Common myeloid progenitor, CD34-positive (primary cell): ENCODE results near the gene TTF2.

ENCODE experiments used
- CTCF ChIA-PET: fragments of 350-600 bp; sonication (Branson Sonifier 250); formaldehyde crosslinking; loops from one replicate; lab custom pipeline; 2021; ENCODE audit warnings: antibody characterized with exemption; lab: Charles Lee
- POLR2A ChIA-PET: fragments of 350-600 bp; sonication (Branson Sonifier 250); formaldehyde crosslinking; loops from one replicate; lab custom pipeline; 2021; ENCODE audit warnings: antibody characterized with exemption; lab: Charles Lee
- DNase-seq, 3 donors: peaks; one replicate each; pipeline versions ENCODE4 v3.0.0 to v3.0.0-alpha.2; 2013
- H3K27ac ChIP-seq, 2 experiments: 1 replicate in 1 of 2; 2 replicates in 1 of 2; pipeline ENCODE4 v1.7.0; 2013; ENCODE audit warnings: inconsistent platforms in 2 of 2, low read length in 2 of 2, mild to moderate bottlenecking in 2 of 2, low read depth in 1 of 2, moderate library complexity in 1 of 2; ENCODE audit not compliant: severe bottlenecking in 2 of 2, insufficient read depth in 1 of 2, poor library complexity in 1 of 2
- H3K27me3 ChIP-seq, 5 experiments: replicated peaks in 2 of 5; 1 replicate in 3 of 5; 2 replicates in 2 of 5; pipeline versions ENCODE4 v1.6.1 to v1.7.0; 2013; ENCODE audit warnings: low read length in 4 of 5, mild to moderate bottlenecking in 2 of 5, moderate library complexity in 2 of 5, inconsistent platforms in 1 of 5; ENCODE audit not compliant: insufficient read depth in 5 of 5, control insufficient read depth in 4 of 5
- H3K36me3 ChIP-seq, 4 experiments: 1 replicate in 2 of 4; 2 replicates in 2 of 4; pipeline versions ENCODE4 v1.6.1 to v1.7.0; 2013; ENCODE audit warnings: low read length in 3 of 4, control low read depth in 1 of 4, mild to moderate bottlenecking in 1 of 4; ENCODE audit not compliant: control insufficient read depth in 4 of 4, insufficient read depth in 4 of 4
- H3K4me1 ChIP-seq, 4 experiments: 1 replicate in 3 of 4; 2 replicates in 1 of 4; pipeline versions ENCODE4 v1.6.1 to v1.7.1; 2013; ENCODE audit warnings: low read length in 3 of 4, mild to moderate bottlenecking in 3 of 4, control low read depth in 1 of 4, inconsistent platforms in 1 of 4, moderate library complexity in 1 of 4; ENCODE audit not compliant: control insufficient read depth in 4 of 4, insufficient read depth in 4 of 4; ENCODE audit errors: control extremely low read depth in 1 of 4
- H3K4me3 ChIP-seq, 7 experiments: 1 replicate in 4 of 7; 2 replicates in 3 of 7; pipeline versions ENCODE4 v1.5.1 to v1.7.0; 2013; ENCODE audit warnings: mild to moderate bottlenecking in 7 of 7, low read length in 6 of 7, moderate library complexity in 6 of 7, inconsistent platforms in 2 of 7, low read depth in 2 of 7, control low read depth in 1 of 7; ENCODE audit not compliant: insufficient read depth in 4 of 7, control insufficient read depth in 1 of 7; ENCODE audit errors: extremely low read depth in 1 of 7
- H3K9me3 ChIP-seq, 5 experiments: 1 replicate in 4 of 5; 2 replicates in 1 of 5; pipeline versions ENCODE4 v1.6.1 to v1.7.1; 2013; ENCODE audit warnings: low read length in 4 of 5, mild to moderate bottlenecking in 2 of 5, inconsistent platforms in 1 of 5, low read depth in 1 of 5, moderate library complexity in 1 of 5; ENCODE audit not compliant: control insufficient read depth in 4 of 5, insufficient read depth in 2 of 5; ENCODE audit errors: control extremely low read depth in 1 of 5
- WGBS: methylation state at CpG from one replicate; pipeline ENCODE4 v1.1.5; 2013; ENCODE audit not compliant: insufficient coverage; 5-methylcytosine and 5-hydroxymethylcytosine counted together

The TTF2 gene

GRCh38 chr1:117130526-117130925, 70.4 kb downstream of the TTF2 start:
- POLR2A ChIA-PET = no interaction called here
- CTCF ChIA-PET = no interaction called here
- Histone ChIP-seq H3K4me3 (no peak overlapping the region), H3K4me1 (no peaks in the 10 kb centered on the region), H3K36me3 (no peaks in the 10 kb centered on the region), H3K9me3 (no peaks in the 10 kb centered on the region), H3K27me3 (peaks cover 0 to 3% (median 0%) of the 10 kb centered on the region in 5 experiments), H3K27ac (no peak overlapping the region)
- no peak for DNase-seq
- 100% methylated on average over 1 of the region's 4 CpGs for WGBS

GRCh38 chr1:117135329-117135728, 75.2 kb downstream of the TTF2 start:
- CTCF ChIA-PET = interaction anchor here (1.0 kb wide), 1 partner anchor 9 kb away, joined by 4 read pairs; no protein-coding TSS in a partner anchor
- no peak for DNase-seq
- Histone ChIP-seq H3K27ac (no peak overlapping the region), H3K9me3 (no peaks in the 10 kb centered on the region), H3K36me3 (no peaks in the 10 kb centered on the region), H3K27me3 (no peaks in the 10 kb centered on the region), H3K4me3 (no peak overlapping the region), H3K4me1 (no peaks in the 10 kb centered on the region)
- POLR2A ChIA-PET = no interaction called here
- whole genome bisulfite sequencing = no CpG with 5 or more reads among the region's 2 CpGs

- WGBS = 57% methylated on average over 1 of the region's 2 CpGs
- POLR2A ChIA-PET = no interaction called here
- no peak overlapping the region for H3K4me3 ChIP-seq
- H3K9me3 ChIP-seq = no peaks in the 10 kb centered on the region
- CTCF ChIA-PET = interaction anchor here (1.5 kb wide), 1 partner anchor 8 kb away, joined by 6 read pairs; no protein-coding TSS in a partner anchor
- no peaks in the 10 kb centered on the region for H3K4me1 ChIP-seq
- H3K36me3 ChIP-seq = no peaks in the 10 kb centered on the region
- no peak for DNase-seq
- no peaks in the 10 kb centered on the region for H3K27me3 ChIP-seq
- H3K27ac ChIP-seq = no peak overlapping the region
Observed at GRCh38 chr1:117136749-117137148, 76.6 kb downstream of the TTF2 start.

- no peaks in the 10 kb centered on the region for H3K9me3 ChIP-seq
- DNase-seq = no peak
- H3K27me3 ChIP-seq = no peaks in the 10 kb centered on the region
- ChIA-PET POLR2A (no interaction called here), CTCF (interaction anchor here (1.5 kb wide), 1 partner anchor 9 kb away, joined by 6 read pairs; no protein-coding TSS in a partner anchor)
- H3K36me3 ChIP-seq = no peaks in the 10 kb centered on the region
- WGBS = 90% methylated on average over 2 of the region's 3 CpGs
- H3K4me3 ChIP-seq = no peak overlapping the region
- H3K4me1 ChIP-seq = no peaks in the 10 kb centered on the region
- H3K27ac ChIP-seq = no peak overlapping the region
Observed at GRCh38 chr1:117137281-117137855, 77.2 kb downstream of the TTF2 start.

- Histone ChIP-seq H3K4me3 (no peak overlapping the region), H3K36me3 (no peaks in the 10 kb centered on the region), H3K4me1 (no peaks in the 10 kb centered on the region), H3K27me3 (no peaks in the 10 kb centered on the region), H3K9me3 (peaks cover 0 to 2% (median 0%) of the 10 kb centered on the region in 5 experiments), H3K27ac (no peak overlapping the region)
- ChIA-PET POLR2A (no interaction called here), CTCF (no interaction called here)
- 100% methylated on average over 2 of the region's 3 CpGs for WGBS
- DNase-seq = no peak
Observed at GRCh38 chr1:117138106-117138505, 78.0 kb downstream of the TTF2 start.

GRCh38 chr1:117138561-117138960, 78.4 kb downstream of the TTF2 start:
- no peaks in the 10 kb centered on the region for H3K4me1 ChIP-seq
- POLR2A ChIA-PET = no interaction called here
- H3K27me3 ChIP-seq = no peaks in the 10 kb centered on the region
- CTCF ChIA-PET = no interaction called here
- peaks cover 0 to 2% (median 0%) of the 10 kb centered on the region in 5 experiments for H3K9me3 ChIP-seq
- 100% methylated on average over 1 of the region's 1 CpG for WGBS
- no peaks in the 10 kb centered on the region for H3K36me3 ChIP-seq
- no peak for DNase-seq
- no peak overlapping the region for H3K4me3 ChIP-seq
- H3K27ac ChIP-seq = no peak overlapping the region

- no peak overlapping the region for H3K4me3 ChIP-seq
- DNase-seq = no peak
- H3K27me3 ChIP-seq = peaks cover 0 to 5% (median 0%) of the 10 kb centered on the region in 5 experiments
- no peaks in the 10 kb centered on the region for H3K36me3 ChIP-seq
- H3K9me3 ChIP-seq = peaks cover 0 to 2% (median 0%) of the 10 kb centered on the region in 5 experiments
- ChIA-PET CTCF (no interaction called here), POLR2A (no interaction called here)
- H3K27ac ChIP-seq = no peak overlapping the region
- no peaks in the 10 kb centered on the region for H3K4me1 ChIP-seq
- WGBS = no CpG with 5 or more reads among the region's 2 CpGs
Observed at GRCh38 chr1:117142200-117142599, 82.1 kb downstream of the TTF2 start.
